Middle frontal gyrus (tissue), 1 donor: ENCODE data around the gene TMEM270.
"Not testable (repeated sequence)": the region's sequence is repeated elsewhere in the genome, so short reads cannot be mapped to it uniquely, and the experiment has no call there.

Experiments
- DNase-seq: peaks from one replicate; pipeline ENCODE4 v3.0.0-alpha.2; 2015; ENCODE audit warnings: low spot score; ENCODE audit errors: extremely low spot score

Gene TMEM270

DNA sequence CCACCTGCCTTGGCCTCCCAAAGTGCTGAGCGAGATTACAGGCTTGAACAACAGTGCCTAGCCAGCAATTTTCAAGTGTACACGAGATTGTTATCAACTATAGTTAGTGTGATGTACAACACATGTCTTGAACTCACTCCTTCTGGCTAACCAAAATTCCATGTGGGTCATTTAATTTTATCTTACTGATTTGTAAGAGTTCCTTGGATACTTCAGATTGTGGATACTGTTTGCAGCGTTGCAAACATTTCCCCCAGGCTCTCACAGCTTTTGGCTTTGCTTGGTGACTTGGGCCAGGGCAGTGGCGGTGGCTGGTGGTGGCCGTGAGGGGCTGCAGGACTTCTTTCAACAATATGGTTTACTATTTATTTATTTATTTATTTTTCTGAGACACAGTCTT lies 8.5 kb upstream of the TMEM270 start:
- DNase-seq = no peak

DNA sequence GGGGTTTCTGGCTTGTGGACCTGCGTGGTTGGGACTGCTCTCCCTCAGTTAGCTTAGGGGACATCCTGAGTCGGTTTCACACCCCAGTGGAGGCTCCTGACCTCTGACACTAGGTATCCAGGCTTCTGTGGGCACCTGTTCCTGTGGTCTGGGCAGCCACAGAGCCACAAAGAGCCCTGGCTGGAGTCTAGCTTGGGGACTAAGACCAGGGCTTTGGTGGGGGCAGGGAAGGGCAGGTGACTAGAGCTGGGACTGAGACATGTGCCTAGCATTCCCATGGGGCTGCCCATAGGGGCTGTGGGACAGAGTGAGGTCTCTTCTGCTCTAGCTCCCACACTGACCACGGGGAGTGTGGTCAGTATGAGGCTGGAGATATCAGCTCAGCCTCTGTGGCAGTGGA lies 4.0 kb upstream of the TMEM270 start:
- DNase-seq = no peak

DNA sequence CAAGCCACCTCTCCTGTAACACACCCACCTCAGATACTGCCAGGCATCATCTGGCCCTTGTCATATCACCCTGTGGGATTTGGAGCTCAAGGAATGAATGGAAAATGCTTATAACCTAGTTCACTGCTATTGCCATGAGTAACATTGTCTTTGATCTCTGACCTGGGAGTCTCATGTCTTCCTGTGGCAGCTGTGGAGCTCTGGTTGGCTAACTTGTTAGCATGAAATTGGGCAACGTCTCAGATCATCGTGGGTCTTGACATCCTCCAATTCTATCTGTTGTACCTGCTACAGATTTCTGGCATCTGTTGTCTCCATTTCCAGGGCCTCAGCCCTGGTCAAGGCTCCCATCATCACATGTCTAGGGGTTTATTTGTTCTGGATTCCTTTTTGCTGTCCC lies 2.2 kb upstream of the TMEM270 start:
- DNase-seq = no peak

GRCh38 chr7:73861305-73861704 lies 346 bp downstream of the TMEM270 start:
- DNase-seq = no peak

- DNase-seq = no peak
These were observed 4.2 kb downstream of the TMEM270 start for GRCh38 chr7:73864981-73865711.

DNA sequence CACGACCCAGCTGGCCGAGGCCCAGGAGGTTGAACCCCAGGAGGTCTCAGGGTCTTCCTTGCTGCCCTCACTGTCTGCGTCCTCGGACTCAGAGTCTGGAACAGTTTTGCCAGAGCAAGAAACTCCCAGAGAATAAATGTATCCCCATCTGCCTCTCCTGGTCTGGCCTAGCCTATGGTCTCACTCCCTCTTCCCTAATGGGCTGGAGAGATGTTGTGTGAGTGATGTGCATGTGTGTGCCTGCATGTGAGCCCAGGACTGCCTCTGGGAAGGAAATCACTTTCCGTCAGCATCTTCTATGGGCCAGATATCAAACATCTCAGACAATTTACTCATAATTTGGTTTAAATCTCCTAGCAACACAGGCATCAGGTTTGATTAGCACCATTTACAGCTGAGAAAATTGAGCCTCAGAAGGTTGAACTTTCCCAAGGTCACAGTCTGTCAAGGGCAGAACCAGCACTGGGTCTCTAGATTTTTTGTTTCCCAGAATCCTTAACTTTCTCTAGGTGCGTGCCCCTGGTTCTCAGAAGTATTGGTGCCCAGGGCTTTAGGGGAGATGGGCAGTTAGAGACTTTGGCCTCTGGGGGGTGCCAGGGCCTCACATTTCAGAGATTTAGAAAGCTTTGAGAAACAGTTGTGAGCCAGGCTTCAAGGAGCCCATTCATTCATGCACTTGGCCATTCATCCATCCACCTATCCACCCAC lies 4.9 kb downstream of the TMEM270 start:
- no peak for DNase-seq

- no peak for DNase-seq
These were observed 5.4 kb downstream of the TMEM270 start for GRCh38 chr7:73866446-73866767.

DNA sequence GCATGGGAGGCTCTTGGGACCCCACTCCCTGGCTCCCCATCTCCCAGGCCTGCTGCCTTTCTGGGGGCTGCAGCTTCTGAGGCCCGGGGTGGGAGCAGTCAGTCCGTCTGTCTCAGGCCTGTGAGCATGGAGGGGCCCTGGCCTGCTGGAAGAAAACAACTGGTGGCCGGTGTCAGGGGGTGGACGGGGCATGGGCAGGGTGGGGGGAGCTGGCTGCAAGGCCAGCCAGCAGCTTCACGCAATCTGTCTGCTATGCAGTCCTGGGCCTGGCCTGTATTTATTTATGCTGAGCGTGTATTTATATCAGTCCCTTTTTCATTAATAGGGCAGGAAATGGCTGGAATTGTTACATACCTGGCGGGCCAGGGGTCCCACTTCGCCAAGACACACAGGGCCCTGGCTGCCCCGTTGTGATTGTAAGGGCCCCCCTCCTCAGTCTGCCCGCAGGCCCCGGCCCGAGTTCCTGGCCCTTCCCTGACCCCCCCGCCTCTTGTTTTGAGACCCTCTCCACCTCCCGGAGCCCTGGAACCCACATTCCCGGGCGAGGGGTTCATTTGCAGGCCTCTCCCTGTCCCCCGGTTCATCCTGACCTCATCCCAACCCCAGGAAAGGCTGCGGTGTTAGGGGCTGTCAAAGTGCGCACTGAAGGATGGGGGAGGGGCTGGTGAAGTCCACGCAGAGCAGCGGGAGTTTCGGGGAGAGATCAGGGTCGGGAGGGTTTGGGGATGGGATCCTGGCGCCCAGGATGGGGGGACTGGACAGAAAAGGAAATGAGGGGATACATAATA lies 8.2 kb downstream of the TMEM270 start:
- no peak for DNase-seq

DNA sequence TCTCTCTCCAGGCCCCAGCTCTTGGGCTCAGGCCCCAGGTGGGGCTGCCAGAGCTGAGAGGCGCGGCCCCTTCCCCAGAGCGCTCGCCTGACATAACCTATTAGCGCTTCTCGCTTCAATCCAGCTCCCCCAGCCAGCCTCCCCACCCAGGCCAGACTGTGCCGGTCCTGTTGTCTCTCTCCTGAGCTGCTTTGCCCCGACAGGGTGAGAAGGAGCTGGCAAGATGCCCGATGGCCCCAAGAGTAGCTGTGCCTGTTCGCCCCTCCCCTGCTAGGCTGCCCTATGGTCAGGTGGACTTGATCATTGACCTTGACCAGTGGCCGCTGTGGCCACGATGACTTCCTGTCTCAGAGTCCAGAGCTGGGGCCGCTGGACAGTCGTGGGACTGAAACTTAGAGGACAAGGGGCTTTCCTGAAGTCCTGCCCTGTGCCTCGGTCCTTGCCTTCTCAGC lies 9.1 kb downstream of the TMEM270 start:
- no peak for DNase-seq

GRCh38 chr7:73871163-73872011 lies 10.4 kb downstream of the TMEM270 start:
- no peak for DNase-seq

DNA sequence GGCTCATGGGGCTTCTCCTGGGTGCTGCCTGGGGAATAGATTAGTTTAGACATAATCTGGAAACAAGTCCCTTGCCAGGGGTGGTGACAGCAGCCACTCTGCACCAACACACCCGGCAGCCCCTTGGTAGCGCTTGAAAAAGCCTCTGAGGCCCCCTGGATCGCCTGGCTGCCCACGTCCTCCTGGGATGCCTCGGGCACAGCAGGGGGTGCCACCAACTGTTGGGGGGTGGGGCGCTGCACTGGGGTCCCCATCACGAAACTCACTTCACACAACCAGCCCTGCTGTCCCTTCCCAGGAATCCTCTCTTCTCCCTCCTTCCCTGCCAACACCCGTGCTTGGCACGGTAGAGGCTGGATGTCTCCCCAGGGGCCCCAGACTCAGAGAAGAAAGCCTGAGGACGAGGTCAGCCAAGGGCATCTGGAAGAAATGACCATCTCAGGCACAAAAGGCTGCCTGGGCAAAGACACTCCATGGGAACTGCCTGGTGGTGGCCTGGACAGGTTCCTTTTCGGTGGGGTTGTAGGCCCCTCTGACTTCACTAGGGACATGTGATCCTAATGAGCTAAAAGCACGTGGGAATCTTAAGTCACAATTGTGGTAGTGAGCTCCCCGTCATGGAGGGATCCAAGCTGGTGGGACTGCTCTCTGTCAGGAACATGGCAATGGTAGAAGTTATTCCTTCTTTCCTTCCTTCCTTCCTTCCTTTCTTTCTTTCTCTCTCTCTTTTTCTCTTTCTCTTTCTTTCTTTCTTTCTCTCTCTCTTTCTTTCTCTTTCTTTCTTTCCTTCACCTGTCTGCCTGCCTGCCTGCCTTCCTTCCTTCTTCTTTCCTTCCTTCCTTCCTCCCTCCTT lies 11.3 kb downstream of the TMEM270 start:
- DNase-seq = no peak

- DNase-seq = no peak
These were observed 15.4 kb downstream of the TMEM270 start for GRCh38 chr7:73876361-73876760.

GRCh38 chr7:73876973-73877372 lies 16.0 kb downstream of the TMEM270 start:
- DNase-seq = no peak

DNA sequence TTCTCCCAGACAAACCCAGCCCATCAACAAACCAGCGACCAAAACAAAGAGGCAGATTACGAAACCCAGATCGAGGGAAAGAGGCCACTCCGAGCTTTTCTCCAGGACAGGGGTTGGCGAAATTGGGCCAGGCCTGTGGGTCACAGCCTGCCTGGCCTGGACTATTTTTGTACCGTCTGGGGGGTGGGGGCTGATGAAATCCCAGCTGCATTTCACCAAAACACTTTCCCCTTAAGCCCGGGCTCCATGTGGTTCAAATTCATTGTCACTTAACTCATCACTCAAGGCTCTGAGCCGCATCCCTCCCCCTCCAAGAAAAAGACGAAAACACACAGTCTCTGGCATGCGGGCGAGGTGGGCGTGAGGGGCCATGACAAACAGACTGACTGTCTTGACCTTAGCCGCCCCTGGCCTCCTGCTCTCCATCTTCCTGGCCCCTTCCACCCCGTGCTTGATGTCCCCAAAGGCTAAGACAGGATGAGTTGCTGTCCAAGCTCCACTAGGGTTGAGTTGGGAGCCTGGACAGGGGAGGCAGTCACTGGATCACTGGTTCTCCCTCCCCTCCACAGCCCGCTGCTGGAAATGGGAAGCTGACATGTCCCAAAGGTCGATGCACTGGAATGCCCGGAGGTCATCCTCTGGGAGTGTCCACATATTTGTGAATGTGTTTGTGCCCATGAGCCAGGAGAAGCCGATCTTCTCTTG lies 19.2 kb downstream of the TMEM270 start:
- DNase-seq = no peak

GRCh38 chr7:73880755-73881328 lies 19.9 kb downstream of the TMEM270 start:
- no peak for DNase-seq

- DNase-seq = no peak
These were observed 20.5 kb downstream of the TMEM270 start for GRCh38 chr7:73881352-73882046.

DNA sequence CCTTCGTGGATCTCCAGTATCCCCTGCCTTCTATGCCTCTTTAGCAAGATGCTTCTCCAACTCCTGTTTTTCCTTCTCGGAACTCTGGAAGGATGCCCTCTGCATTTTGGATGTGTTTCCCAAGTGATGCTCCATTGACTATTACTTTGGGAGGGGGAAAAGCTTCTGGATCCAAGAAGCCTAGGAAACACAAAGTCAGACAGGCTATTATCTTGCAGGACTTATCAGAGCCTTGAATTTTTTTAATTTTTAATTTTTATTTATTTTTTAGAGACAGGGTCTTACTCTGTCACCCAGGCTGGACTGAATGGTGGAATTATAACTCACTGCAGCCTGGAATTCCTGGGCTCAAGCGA lies 21.1 kb downstream of the TMEM270 start:
- no peak for DNase-seq

GRCh38 chr7:73884867-73885422 lies 24.0 kb downstream of the TMEM270 start:
- not testable (repeated sequence) for DNase-seq
